Progenitor cell of endocrine pancreas (in vitro differentiated cells): ENCODE measurements around the gene PHF23. TPM values are rescaled to one million over a fixed set of nuclear protein-coding genes. Genes with fewer than 3 reads are reported as not detected.

Source experiments
- DNase-seq: peaks from one replicate; pipeline ENCODE4 v3.0.0; 2021; ENCODE audit warnings: low spot score; ENCODE audit not compliant: unreplicated experiment
- H3K27ac Mint-ChIP-seq: 2 replicates; pipeline ENCODE4 v1.8.0; 2021; ENCODE audit warnings: mild to moderate bottlenecking, moderate library complexity, mixed read lengths
- H3K27me3 Mint-ChIP-seq: 2 replicates; pipeline ENCODE4 v1.8.0; 2021; ENCODE audit warnings: mixed read lengths
- H3K36me3 Mint-ChIP-seq: 2 replicates; pipeline ENCODE4 v1.8.0; 2022; ENCODE audit warnings: mixed read lengths; ENCODE audit not compliant: insufficient read depth
- H3K4me1 Mint-ChIP-seq: 2 replicates; pipeline ENCODE4 v1.8.0; 2021; ENCODE audit warnings: low read depth, mixed read lengths
- H3K4me3 Mint-ChIP-seq: 2 replicates; pipeline ENCODE4 v1.8.0; 2021; ENCODE audit warnings: low read depth, mild to moderate bottlenecking, moderate library complexity, mixed read lengths
- H3K9me3 Mint-ChIP-seq: 2 replicates; pipeline ENCODE4 v1.8.0; 2021; ENCODE audit warnings: low read depth, mixed read lengths
- CTCF ChIP-seq: fragments of 200-600 bp; sonication (generic); IDR thresholded peaks from one replicate; pipeline ENCODE4 v1.5.0; 2021; ENCODE audit warnings: antibody characterized with exemption, mild to moderate bottlenecking; ENCODE audit not compliant: unreplicated experiment
- total RNA-seq: library from RNA; stranded (reverse); gene quantifications from 2 replicates; pipeline ENCODE4 v1.2.1, GENCODE V29; 2021

Gene PHF23
- total RNA-seq, 1 donor from 2014 or later, result 73.7 TPM

GRCh38 chr17:7238420-7239090 is 702 bp downstream of the PHF23 start:
- Mint-ChIP-seq H3K27me3 (no peaks in the 10 kb centered on the region), H3K36me3 (peaks cover 19% of the 10 kb centered on the region), H3K9me3 (no peaks in the 10 kb centered on the region), H3K4me1 (peaks cover 39% of the 10 kb centered on the region), H3K4me3 (peak overlapping the region; percentile 97), H3K27ac (peak overlapping the region; percentile 100)
- no peak for DNase-seq
- TF ChIP-seq CTCF, result no peak

GRCh38 chr17:7237761-7238419 is 1.4 kb downstream of the PHF23 start:
- peak; percentile 63 for DNase-seq
- H3K4me1 Mint-ChIP-seq, result peaks cover 39% of the 10 kb centered on the region
- H3K4me3 Mint-ChIP-seq, result peak overlapping the region; percentile 97
- H3K27me3 Mint-ChIP-seq, result no peaks in the 10 kb centered on the region
- no peaks in the 10 kb centered on the region for H3K9me3 Mint-ChIP-seq
- H3K36me3 Mint-ChIP-seq, result peaks cover 17% of the 10 kb centered on the region
- TF ChIP-seq CTCF, result no peak
- H3K27ac Mint-ChIP-seq, result peak overlapping the region; percentile 89

- Mint-ChIP-seq H3K27ac (peak overlapping the region; percentile 89), H3K4me1 (peaks cover 42% of the 10 kb centered on the region), H3K4me3 (peak overlapping the region; percentile 97), H3K36me3 (peaks cover 17% of the 10 kb centered on the region), H3K27me3 (no peaks in the 10 kb centered on the region), H3K9me3 (no peaks in the 10 kb centered on the region)
- TF ChIP-seq CTCF, result no peak
- DNase-seq, result no peak
Measured at GRCh38 chr17:7237266-7237760, 1.9 kb downstream of the PHF23 start.

GRCh38 chr17:7236808-7237207 is 2.4 kb downstream of the PHF23 start:
- Mint-ChIP-seq H3K36me3 (peaks cover 20% of the 10 kb centered on the region), H3K4me3 (peak overlapping the region; percentile 97), H3K4me1 (peaks cover 47% of the 10 kb centered on the region), H3K27me3 (no peaks in the 10 kb centered on the region), H3K9me3 (no peaks in the 10 kb centered on the region), H3K27ac (peak overlapping the region; percentile 89)
- TF ChIP-seq CTCF, result no peak
- DNase-seq, result no peak

- TF ChIP-seq CTCF, result no peak
- peak overlapping the region; percentile 94 for H3K4me3 Mint-ChIP-seq
- H3K4me1 Mint-ChIP-seq, result peaks cover 41% of the 10 kb centered on the region
- no peaks in the 10 kb centered on the region for H3K27me3 Mint-ChIP-seq
- H3K9me3 Mint-ChIP-seq, result no peaks in the 10 kb centered on the region
- H3K36me3 Mint-ChIP-seq, result peaks cover 16% of the 10 kb centered on the region
- peak overlapping the region; percentile 89 for H3K27ac Mint-ChIP-seq
- no peak for DNase-seq
Measured at GRCh38 chr17:7235693-7236665, 3.3 kb downstream of the PHF23 start.
